GM06990 (cell line): Measurements from ENCODE around the gene DNAH8.

Experiments used
- DNase-seq: peaks from one replicate; pipeline ENCODE4 v3.0.0-alpha.2; 2011; ENCODE audit not compliant: insufficient read length; ENCODE audit errors: extremely low read depth
- H3K27me3 ChIP-seq: replicated peaks from 2 replicates; pipeline ENCODE4 v1.6.0; 2011; ENCODE audit warnings: low read length; ENCODE audit not compliant: control insufficient read depth, insufficient read depth
- H3K36me3 ChIP-seq: 2 replicates; pipeline ENCODE4 v1.5.1; 2011; ENCODE audit warnings: low read length; ENCODE audit not compliant: control insufficient read depth, insufficient read depth
- H3K4me3 ChIP-seq: replicated peaks from 2 replicates; pipeline ENCODE4 v1.5.1; 2011; ENCODE audit warnings: low read depth, mild to moderate bottlenecking, control low read depth, low read length
- TF ChIP-seq, protein P1 (sequence below): IDR thresholded peaks from 2 replicates; pipeline ENCODE4 v1.5.1; 2011; ENCODE audit warnings: low read length, control low read depth, mild to moderate bottlenecking, inconsistent platforms; ENCODE audit not compliant: insufficient read depth, poor library complexity, severe bottlenecking

Gene DNAH8

DNA sequence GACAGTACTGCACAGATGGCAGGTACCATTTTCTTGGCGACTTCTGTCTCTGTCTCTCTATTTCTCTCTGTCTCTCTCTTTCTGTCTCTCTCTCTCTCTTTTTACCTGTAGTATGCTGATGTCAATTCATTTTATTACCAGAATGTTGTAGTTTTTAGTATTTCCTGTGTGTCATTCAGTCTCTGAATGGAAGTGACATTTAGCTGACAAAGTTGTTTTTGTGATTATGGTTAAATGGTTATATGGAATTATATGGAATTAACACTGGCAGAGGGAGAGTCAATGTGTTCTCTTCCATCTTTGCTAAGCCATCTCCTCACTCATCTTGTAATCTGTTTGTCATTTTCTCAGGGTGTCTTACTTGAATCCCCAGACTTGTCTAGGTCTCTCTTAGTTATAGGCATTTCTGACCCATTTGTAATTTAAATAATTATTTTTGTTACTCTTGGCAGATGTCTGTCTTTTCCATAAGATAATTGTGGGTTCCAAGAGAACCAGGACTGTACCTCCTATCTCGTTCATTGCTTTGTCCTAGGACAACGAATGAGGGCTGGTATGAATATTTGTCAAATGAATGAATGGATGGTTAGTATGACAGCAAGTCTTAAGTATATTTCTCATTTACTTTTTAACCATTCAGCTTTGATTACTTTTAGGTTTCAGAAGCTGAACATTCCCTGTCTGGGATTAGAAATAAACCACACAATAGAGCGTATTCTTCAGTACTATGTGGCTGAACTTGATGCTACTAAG lies 64.4 kb downstream of the DNAH8 start:
- Histone ChIP-seq H3K27me3 (no peaks in the 10 kb centered on the region), H3K4me3 (no peak overlapping the region), H3K36me3 (no peaks in the 10 kb centered on the region)
- DNase-seq: no peak
- TF ChIP-seq, protein P1, sequence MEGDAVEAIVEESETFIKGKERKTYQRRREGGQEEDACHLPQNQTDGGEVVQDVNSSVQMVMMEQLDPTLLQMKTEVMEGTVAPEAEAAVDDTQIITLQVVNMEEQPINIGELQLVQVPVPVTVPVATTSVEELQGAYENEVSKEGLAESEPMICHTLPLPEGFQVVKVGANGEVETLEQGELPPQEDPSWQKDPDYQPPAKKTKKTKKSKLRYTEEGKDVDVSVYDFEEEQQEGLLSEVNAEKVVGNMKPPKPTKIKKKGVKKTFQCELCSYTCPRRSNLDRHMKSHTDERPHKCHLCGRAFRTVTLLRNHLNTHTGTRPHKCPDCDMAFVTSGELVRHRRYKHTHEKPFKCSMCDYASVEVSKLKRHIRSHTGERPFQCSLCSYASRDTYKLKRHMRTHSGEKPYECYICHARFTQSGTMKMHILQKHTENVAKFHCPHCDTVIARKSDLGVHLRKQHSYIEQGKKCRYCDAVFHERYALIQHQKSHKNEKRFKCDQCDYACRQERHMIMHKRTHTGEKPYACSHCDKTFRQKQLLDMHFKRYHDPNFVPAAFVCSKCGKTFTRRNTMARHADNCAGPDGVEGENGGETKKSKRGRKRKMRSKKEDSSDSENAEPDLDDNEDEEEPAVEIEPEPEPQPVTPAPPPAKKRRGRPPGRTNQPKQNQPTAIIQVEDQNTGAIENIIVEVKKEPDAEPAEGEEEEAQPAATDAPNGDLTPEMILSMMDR: no peak

DNA sequence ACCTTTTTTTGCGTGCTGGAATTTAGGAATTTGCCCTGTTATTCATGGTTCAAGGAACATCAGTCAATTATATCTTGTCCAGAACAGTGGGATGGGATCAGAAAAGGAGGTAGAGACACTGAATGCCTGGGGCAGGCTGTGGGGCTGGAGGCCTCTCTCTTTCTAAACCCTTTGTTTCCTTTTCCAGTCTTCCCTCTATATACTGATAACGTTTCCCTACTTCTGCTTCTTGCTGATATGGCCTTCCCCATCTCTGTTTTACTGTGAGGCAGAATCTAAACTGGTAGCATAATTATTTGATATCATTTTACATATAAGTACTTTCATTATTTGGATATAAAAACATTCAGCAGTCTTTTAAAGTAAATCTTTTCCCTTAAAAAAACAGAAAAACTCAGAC lies 67.5 kb downstream of the DNAH8 start:
- DNase-seq: no peak

DNA sequence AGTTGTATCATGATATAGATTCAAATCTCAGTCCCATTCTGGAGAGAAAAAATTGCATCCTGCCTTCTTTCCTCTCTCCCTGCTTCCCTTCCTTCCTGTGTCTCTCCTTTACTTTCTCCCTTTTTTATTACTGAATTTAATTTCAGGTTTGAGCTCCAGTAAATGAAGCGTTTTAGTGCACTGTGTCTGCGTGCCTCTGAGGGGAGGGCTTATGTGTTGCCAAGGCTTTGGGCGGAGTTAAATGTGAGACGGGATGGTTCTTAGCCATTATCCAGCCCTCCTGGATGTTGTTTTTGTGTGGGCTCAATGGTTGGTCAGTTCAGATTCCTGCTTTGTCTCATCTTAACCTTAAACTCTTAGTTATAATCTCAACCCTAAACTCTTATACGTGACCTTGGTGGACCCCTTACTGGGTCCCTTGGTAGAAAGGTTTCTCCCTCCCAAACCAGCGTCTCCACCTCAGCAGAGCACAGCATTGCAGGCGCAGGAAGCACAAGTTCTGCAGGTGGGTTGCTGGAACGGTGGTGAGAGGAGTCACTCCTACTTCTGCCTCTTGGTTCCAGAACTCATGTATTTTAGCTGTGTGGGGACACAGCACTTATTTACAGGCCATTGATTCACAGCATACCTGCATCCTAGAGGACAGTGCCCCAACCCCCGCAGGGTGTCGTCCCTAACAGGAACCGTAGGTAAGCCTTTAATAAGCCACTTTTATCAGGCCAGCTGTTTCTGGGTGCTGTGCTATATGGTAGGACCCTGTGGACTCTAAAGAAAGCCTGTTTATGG lies 68.5 kb downstream of the DNAH8 start:
- no peaks in the 10 kb centered on the region for H3K36me3 ChIP-seq
- no peak for DNase-seq
- TF ChIP-seq, protein P1: no peak
- H3K4me3 ChIP-seq: no peak overlapping the region
- no peaks in the 10 kb centered on the region for H3K27me3 ChIP-seq

More for the DNA sequence above, 67.5 kb downstream of the DNAH8 start:
- Histone ChIP-seq H3K36me3 (no peaks in the 10 kb centered on the region), H3K4me3 (no peak overlapping the region), H3K27me3 (no peaks in the 10 kb centered on the region)
- TF ChIP-seq, protein P1: no peak

DNA sequence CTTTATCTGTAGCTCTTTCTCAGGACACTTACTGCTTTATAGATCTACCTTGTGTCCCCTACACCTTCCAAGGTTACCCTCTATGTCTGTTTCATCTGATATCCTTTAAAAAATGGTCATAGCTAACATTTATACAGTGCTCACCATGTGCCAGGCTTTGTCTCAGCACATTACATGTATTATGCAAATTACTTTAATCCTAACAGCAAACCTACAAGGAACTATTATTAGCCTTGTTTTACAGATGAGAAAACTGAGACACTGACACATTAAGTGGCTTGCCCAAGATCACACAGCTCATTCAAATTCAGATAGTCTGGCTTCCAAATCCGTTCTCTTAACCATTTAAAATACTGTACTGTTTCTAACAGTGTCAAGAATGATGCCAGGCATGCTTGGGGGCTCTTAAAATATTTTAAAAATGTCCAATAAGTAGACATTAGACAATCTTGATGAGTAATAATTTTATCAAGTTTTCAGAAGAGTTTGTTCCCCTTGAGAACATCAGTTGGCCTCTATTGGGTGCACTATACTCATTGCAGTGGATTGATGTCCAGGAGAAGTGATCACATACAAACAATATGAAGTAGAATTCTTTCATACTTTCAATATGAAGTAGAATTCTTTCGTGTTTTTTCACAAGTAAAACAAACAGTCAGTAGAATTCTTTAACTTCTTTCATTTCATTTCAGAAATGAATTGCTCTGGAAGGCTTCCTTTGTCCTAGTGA lies 69.6 kb downstream of the DNAH8 start:
- Histone ChIP-seq H3K27me3 (no peaks in the 10 kb centered on the region), H3K4me3 (no peak overlapping the region), H3K36me3 (no peaks in the 10 kb centered on the region)
- TF ChIP-seq, protein P1: no peak
- DNase-seq: no peak

DNA sequence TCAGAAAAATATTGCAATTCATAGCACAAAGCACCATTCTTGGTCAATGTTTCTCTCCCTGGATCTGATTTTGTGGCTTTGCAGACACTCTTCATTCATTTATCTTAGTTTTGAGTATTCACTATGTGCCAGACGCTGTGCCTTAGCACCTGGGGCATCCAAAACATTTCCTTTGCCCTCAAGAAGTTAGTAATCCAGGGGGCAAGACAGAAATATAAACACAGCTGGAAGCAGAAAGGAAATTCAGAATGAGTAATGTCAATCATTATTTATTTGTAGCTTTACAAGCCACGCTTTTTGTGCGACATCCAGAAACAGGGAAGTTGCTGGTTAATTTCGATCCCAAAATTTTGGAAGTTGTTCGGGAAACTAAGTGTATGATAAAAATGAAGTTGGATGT lies 71.4 kb downstream of the DNAH8 start:
- Histone ChIP-seq H3K36me3 (no peaks in the 10 kb centered on the region), H3K27me3 (no peaks in the 10 kb centered on the region)
- TF ChIP-seq, protein P1: no peak

More for the DNA sequence above, 71.4 kb downstream of the DNAH8 start:
- no peak for DNase-seq
- H3K4me3 ChIP-seq: no peak overlapping the region
